ENCODE measurements around the gene RBM47.
"Not testable (repeated sequence)": the region's sequence is repeated elsewhere in the genome, so short reads cannot be mapped to it uniquely, and the experiment has no call there.

The RBM47 gene

DNA sequence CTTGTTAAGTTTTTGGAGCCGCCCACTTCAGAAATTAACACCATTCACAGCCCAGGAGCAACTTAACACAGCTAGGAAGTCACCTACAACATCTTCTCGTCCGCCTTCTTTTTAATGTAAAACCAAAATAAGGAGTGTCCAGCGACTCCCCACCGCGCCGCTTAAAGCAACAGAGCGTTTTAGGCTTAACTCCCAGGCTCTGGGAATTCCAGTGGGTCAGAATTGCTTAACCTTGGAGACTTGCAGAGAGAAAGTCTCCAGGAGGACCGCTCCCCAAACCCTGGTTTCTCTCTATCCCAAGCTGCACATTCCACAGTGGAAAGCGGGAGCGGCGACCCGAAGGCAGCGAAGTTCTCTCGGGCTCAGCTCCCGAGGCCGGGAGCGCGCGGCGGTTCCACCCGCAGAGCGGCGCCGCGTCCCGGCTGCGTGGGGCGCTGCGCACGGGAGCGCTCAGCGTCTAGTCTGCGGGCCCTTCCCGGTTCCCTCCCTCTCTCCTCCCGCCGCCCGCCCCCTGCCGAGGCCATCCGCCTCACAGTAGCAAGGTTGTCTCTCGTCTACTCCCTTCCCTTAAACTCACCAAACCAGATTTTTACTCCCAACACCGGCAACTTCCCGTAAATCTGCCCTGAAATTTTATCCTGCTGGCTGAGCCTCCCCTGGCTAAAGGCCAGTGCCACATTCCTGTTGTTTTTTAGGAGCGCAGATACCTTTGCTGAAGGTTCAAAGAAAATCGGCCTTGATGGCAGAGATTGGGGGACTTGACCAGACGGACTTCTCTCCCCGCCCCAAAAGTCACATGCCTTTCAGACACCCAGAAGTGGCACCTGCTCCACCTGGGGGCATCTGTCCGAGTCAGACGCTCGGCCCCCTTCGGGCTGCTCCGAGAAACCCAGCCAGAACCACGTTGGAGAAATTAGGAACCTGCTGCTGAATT is at the start of gene RBM47:
Gene RBM47 (minus strand): TSS at position 464 of the 934 bp plus-strand sequence. CDS start 190,971 bp downstream, outside the sequence.
- peak; percentile 73 for DNase-seq (ENCODE audit: low spot score)

DNA sequence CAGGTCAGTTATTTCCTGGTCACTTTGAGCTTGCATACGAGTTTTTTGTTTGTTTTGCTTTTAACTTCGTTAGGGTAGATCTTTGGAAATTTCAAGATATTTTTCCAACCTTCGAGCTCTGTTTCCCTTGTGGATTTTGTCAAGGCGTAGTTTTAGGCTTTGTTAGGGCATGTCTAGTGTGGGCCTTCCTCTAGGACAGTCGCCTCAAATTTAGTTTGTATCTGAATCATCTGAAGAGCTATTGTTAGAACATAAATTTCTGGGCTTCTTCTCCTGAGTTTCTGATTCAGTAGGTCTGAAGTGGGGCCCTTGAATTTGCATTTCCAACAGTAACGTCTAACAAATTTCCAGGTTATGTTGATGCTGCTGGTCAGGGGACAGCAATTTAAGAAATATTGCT is 48.8 kb upstream of the RBM47 start:
- DNase-seq (ENCODE audit: low spot score), result no peak

DNA sequence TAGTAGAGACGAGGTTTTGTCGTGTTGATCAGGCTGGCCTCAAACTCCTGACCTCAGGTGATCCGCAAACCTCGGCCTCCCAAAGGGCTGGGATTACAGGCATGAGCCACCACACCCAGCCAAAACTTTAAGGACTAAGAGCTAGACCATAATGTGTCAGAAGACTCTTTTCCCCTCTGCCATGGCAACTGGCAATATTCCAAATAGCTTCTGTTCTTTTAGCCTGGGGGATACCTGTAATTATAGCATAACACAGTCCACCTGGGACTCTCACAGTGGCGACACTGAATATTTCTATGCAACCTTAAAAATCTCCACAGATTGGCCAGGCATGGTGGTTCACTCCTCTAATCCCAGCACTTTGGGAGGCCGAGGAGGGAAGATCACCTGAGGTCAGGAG is 45.5 kb upstream of the RBM47 start:
- no peak for DNase-seq (ENCODE audit: low spot score)

DNA sequence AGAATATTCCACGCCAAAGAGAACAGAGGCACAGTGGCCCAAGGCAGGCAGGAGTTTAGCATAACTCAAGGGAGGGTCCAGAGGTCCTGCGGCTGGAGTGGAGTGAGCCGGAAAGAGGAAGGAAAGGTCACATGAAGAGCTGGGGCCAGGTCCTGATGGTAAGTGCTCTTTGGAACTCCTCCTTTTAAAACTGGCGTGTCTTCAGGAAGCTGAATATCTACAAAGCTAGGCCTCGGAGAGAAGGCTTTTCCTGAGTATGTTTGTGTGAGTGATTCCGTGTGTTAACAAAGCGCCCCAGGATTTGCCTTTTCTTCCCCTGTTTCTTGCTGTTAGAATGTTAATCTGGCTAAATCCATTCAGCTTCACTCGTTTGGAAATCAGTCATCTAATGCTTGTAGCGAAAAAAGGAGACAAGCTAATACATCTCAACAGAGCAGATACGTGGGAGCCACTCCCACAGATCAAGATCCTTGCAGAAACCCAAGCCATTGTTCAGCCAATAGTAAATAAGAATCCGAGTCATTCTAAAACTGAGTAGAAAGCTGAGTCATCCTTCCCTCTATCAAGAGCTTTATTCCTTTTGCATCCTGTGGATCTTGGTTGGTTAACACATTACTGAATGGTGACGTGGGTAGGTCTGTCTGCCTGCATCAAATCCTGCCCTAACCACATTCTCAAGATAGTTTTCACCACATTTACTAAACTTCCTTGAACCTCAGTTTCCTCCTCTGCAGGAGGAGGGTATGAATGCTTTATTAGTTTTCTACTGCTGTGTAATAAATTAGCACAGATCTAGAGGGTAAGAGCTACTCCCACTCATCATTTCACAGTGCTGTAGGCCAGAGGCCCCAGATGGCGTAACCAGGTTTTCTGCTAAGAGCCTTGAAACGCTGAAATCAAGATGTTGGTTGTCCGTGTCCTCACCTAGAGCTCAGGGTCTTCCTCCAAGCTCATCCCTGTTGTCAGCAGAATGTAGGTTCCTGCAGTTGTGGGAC is 43.2 kb upstream of the RBM47 start:
- DNase-seq (ENCODE audit: low spot score), result peak; percentile 81

DNA sequence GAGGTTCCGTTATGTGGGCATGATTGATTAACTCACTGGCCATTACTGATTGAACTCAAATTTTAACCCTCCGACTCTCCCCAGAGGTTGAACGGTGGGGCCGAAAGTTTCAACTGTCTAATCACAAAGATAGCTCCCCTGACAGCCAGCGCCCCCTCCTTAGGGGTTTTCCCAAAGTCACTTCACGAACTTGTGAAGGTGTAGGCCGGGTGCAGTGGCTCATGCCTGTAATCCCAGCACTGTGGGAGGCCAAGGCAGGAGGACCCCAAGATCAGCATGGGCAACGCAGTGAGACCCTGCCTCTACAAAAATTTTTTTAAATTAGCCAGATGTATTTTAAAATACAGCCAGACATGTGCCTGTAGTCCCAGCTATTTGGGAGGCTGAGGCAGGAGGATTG is 39.8 kb upstream of the RBM47 start:
- no peak for DNase-seq (ENCODE audit: low spot score)

DNA sequence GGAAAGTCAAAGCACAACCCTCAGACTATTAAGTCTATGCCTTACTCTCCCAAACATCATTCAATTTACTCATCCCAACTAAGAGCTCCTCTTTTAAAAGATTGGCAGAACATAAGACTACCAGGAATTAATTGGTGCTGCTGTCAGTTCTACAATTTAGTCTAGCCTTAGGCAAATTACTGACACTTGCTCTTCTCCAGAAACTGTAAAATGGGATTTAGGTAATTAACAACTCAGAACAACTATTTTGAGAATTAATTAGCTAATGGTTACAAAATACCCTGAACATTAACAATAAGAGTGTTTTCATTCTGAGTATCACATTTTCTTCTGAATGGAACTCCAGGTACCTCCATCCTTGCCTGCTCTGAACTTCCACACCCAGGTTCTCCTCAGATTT is 36.2 kb upstream of the RBM47 start:
- DNase-seq (ENCODE audit: low spot score), result no peak

DNA sequence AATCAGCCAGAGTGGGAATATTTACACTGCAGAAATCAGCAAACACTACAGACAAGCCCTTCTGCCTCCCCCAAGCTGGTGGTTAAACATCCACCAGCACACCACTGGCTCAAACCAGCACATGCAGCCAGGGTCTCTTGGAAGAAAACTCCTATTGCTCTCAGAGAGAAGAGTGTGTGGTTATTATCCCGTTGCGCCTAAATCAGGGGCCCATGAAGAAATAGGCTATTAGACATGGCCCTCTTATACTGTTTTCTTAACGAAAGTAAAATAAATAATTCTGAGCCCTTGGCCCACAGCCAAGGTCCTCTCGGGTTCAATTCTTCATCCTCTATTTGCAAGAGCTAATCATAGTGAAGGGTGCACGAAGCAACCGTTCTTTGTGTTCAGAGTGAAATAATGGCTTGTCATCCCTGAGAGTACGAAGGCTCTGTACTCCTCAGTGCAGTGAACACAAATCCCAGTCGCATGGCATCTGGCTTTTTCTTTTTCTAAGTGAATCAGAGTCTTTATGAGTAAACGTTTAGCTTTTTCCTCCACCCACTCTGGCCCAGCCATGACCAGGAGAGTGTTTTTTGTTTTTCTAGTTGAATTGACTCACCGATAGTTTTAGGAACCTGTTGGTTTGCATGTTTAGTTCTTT is 33.4 kb upstream of the RBM47 start:
- DNase-seq (ENCODE audit: low spot score), result no peak

DNA sequence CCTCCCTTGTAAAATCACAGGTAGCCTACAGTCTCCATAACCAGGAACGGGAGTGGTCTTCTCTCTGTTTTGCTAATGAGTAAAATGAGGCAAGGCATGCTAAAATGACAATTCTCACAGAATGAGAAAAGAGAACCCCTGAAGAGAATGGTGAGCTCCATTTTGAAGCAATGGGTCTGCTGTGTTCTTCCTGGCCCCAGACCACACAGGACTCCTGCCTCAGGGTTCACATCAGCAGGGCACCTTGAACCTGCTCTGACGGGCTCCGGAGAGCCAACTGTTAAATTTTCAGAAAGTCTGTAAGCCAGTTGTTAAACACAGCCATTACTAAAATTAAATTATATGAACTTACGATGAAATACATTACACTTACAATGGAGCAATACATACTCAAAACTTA is 32.1 kb upstream of the RBM47 start:
- no peak for DNase-seq (ENCODE audit: low spot score)

DNA sequence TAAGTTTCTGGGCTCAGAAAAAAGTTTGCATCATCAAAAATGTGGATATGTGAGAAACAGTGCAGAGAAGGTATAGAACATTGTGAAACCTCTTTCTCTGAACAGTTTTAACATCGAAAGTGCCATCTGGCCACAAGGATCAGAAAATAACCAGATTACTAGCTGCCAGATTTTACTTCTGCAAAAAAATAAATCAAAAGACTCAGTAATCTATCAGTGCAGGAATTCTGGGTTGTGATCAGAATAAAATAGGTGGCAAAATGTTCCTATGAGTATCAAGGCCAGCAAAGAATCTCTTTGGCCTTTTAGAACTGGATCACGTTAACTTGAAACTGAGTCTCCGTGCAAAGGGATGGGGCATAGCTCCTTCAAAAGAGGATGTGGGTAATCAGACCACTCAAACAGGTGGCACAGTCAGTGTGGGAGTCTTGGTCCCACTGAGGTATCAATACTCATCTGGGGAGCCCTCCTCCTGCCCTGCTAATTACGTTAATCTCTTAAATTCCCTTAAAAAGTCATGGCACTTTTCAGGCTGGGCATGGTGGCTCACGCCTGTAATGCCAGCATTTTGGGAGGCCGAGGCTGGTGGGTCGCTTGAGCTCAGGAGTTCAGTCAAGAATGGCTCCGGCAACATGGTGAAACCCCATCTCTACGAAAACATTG is 26.7 kb upstream of the RBM47 start:
- DNase-seq (ENCODE audit: low spot score), result no peak

DNA sequence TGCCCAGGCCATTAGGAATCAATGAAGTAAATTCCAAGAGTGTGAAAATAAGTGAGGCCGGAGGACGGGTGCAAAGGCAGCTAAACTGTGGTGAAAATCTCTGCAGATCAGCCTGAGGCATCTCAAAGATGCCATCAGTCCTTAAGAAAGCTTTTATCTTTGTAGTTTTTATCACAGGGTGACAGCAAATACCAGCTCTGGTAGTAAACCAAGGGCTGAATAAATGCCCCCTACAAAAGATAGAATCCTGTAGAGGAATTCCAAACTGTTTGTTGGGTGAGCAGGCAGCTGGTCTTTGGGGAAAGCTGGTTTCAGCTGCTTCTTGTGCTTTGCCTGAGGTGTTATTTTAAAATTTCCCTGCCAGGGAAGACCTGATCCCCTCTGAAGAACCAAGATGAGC is 21.6 kb upstream of the RBM47 start:
- DNase-seq (ENCODE audit: low spot score), result no peak

DNA sequence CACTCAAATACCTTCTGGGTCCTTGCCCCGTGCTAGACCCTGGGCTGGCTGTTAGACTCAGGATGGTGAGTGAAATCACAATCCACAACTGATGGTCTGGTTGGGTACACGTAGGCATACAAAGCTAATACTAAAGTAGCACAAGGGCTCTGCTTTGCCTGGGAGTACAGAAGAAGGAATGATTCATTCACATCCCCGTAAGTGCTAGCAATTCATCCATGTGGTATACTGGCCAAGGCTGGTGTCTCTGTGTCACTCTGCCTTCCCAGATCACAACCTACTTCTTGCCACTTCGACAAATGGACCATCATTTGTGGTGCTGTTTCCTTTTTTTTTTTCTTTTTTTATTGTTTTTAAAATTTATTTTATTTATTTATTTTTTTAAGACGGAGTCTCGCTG is 19.7 kb upstream of the RBM47 start:
- no peak for DNase-seq (ENCODE audit: low spot score)

DNA sequence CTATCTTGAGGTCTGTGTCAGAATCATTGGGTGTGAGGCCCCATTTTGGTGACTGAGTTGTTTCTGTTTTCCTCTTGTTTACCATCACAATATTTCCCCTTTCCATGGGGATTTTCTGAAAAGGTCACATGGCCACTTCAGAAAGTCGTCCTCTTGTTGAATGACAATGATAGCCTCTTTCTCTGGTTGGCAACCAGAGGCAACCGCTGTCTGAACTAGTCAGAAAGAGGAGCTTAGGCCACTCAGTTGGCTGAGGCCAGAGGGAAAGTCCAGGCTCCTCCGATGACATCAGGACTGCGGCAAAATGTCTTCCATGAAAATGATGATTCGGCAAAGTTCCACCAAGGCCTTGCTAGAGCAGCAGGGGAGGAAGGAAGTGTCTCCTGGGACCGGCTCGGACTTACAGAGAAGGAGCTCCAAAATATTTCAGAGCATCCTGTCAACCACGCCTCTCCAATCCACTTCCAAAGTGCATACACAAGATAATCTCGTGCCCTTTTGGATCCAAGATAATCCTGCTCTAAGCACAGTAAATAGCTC is 19.1 kb upstream of the RBM47 start:
- no peak for DNase-seq (ENCODE audit: low spot score)

DNA sequence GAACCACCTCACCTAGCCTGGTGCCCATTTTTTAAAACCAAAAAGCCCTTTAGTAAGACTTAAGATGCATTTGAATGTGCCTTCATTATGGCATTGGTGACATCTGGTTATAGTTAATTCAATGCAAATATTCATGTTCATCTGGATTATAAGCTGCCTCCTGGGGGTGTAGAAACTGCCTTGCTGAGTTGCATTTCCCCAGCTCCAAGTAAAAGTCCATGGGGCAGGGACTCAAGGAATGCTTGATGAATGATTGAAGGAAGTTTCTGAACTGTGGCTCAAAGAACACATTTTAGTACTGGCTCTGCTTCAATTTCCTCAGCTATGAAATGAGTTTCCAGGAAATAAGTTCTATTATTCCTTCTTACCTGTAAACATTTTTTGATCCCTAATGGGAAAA is 18.5 kb upstream of the RBM47 start:
- DNase-seq (ENCODE audit: low spot score), result no peak

DNA sequence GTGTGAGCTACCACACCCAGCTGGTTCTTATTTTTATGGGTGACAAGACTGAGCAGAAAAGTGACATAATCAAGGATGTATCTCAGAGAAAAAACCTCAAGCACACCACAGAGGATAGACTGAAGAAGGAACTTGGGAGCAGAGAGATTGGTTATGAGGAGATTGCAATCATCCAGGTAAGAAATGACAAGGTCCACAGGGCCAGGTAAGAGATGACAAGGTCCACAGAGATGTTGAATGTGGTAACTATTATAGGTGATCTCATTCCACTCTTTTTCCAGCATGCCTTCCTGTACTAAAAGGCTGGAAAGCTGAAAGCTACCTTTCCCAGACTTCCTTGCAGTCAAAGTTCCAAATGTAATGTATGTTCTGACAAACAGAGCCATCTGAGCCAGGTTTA is 15.9 kb upstream of the RBM47 start:
- no peak for DNase-seq (ENCODE audit: low spot score)

DNA sequence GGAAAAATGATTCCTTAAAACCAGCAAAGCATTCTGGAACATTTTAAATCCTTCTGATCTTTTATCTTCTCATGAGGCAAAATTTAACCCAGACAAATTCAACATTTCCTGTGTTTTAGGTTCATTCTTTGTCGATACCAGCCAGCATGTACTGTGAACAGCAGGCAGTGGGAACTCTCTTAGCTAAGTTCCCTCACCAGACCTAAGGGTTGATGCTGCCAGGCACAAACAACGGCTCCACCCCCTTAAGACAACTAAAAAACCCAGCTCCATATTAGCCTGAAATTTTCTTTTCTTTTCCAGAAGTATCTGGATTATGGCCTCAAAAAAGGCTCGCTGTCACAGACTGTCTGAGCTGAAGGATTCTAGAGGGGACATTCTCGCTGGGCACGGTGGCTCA is 2.4 kb upstream of the RBM47 start:
- no peak for DNase-seq (ENCODE audit: low spot score)

DNA sequence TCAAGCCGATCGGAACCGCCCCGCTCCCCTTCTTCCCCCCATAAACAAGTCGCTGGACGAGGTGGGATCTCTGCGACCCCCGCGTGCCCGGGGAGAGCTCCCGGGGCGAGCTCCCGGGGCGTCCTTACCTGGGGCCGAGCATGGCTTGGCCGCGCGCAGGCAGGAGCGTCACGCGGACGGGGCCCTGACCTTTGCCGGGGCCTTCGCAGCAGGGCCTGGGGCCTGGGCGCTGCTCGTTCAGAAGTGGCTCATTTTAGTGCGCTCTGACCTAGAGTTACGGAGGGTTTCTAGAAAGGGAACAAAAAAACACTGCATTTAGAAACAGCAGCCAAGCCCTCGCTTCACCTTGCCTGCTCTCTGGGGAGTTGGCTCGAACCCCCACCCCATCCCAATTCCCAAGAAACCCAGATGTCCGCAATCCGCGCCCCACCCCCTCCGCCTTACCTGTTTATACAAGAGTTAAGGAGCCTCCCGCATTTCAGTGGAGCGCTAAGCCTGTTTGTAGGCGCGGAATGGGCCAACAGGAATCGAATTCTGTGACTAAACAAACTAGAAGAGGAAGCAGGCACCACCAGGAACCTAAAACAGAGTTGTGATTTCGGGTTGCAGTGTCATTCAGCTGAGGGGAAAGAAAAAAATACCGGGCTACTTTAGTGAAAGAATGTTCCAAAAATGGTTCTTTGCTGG is 814 bp upstream of the RBM47 start:
- peak; percentile 61 for DNase-seq (ENCODE audit: low spot score)

DNA sequence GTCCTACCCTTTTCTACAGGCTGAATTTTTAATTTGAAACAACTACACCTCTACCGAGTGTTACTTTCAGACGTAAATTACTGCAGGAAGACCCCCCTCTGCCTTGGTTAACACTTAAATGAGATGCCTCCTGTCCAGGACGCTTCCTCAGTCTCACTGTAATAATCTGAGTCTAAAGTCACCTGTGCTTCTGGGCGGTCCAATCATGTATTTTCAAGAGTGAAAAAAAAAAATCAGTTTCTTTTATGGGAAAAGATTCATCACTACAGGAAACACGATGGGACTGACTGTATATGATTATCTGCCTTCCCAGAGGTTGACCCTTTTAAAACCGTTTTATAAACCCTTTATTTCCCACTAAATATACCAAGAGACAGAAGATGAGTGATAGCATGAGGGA is 776 bp downstream of the RBM47 start:
- DNase-seq (ENCODE audit: low spot score), result no peak

DNA sequence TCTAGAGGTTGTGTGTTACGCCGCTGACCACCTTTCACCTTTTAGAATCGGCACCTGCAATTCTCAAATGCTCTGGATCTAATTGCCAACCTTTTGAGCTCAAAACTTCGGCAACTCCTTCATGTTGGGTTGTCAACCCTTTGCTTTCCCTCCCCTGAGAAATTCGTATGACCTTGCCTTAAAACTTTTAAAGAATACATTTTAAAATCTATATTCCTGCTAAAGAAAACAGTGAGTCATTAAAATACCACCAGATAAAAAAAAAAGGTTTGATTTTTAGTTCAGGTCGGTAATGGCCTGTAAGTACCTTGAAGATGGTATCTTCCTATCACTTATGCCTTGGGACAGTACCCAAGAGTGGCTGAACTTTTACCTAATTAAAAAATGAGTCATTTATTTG is 1.3 kb downstream of the RBM47 start:
- not testable (repeated sequence) for DNase-seq (ENCODE audit: low spot score)

DNA sequence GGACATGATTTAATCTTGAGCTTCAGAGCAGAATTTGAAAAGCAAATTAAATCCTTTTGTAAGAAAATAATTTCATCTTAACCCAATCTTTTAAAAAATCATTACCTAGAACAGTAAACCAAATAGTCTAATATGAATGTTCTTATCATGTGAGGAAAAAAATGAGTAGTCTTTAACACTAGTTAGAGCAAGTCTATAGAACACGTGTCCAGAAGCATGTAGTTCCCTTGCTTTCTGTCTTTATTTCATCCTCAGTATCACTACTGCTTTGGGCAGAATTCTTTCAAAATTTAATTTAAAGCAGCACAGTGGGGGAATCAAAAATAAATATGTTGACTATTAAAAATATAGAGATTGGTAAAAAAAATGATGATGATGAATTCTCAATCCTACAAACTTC is 2.1 kb downstream of the RBM47 start:
- no peak for DNase-seq (ENCODE audit: low spot score)

DNA sequence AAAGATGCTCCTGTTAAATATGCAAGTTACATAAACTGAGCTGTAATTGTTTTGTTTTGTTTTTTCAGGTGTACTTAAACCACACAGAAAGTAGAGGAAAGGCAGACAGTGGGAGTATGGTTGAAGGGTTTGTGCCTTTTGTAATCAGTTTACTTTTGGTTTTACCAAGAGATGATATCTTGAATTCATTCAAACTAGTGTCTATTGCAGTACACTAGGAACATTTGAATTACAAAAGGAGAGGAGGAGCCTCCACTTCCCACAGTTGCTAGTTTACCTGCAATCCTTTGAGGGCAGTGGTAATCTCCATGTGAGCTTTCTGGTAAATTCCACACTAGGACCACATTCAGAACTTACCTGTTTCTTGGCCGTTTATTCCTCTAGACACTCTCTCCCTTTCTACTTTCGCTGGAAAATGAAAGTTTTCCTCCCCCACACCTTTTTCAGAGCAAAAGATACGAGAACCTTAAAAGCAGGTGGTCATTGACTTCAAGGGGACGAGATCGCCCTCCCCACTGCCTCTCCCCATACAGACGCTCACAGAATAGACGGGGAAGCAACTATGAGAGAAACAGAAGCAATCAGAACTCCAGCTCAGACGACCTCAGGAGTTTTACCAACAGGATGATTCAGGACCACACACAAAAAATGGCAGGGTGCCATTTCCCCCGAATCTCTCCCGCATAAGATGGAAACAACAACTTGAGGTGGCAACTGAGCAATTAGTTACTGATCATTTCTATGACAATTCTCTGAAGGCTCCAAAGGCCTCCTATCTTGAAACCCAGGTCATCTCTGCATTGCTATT is 3.3 kb downstream of the RBM47 start:
- DNase-seq (ENCODE audit: low spot score), result no peak
